ENCODE measurements around the gene ANKMY1. TPM values are rescaled to one million over a fixed set of nuclear protein-coding genes. Genes with fewer than 3 reads are reported as not detected.

Gene ANKMY1
- total RNA-seq, 4 donors from 2014 or later, result 13.3 to 40.8 (median 22.0) TPM

DNA sequence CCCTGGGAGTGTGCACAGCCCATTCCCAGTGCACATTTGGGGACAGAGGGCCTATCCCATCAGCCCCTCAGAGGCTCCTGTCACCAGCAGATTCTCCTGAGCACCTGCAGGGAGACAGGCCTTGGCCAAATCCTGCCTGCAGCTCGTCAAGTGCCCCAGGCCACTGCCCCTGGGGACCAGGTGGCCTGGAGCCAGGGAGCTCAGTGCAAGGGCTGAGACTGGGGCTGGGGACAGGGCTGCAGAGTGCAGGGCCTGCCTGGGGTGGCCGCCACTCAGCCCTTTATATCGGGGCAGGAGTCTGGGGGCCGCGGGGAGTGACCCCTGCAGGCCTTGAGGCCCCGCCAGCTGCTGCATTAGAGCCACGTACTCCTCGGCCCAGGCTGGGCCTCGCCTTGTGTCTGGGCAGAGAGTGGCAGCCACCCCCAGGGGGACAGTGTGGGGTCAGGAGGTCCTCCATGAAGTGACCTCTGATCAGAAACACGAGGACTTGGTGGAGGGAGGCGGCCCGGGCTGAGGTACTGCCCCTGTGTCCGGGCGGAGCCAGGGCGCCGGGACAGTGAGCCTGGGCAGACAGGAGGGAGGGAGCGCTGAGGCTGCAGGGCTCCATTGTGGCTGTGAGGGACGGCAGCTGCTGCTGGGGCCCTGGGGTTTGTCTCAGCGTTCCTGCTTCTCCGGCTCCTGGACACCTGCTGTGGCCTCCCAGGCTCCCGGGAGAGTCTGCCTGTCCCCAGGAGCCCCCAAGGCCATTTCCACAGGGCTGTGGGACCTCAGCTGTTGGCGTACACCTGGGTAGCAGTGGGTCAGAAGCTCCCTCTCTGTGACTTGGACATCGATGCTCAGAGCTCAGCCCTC lies 98.2 kb downstream of the ANKMY1 start:
- H3K36me3 ChIP-seq, result no peaks in the 10 kb centered on the region
- no peak overlapping the region for H3K27ac ChIP-seq
- no peaks in the 10 kb centered on the region for H3K9me3 ChIP-seq
- DNase-seq, result peak; percentile 11 to 13
- intact Hi-C loops (cut with DNase I; ENCODE audit: low total_unique reads), result no loop called here
- no peak for TF ChIP-seq CTCF (IDR thresholded peaks at IDR 0.05)
- H3K4me1 ChIP-seq, result peaks cover 0 to 14% of the 10 kb centered on the region in 2 donors
- no peak overlapping the region for H3K4me3 ChIP-seq
- H3K27me3 ChIP-seq, result no peaks in the 10 kb centered on the region

- H3K27ac ChIP-seq, result no peak overlapping the region
- no peak overlapping the region for H3K4me3 ChIP-seq
- DNase-seq, result no peak
- H3K27me3 ChIP-seq, result no peaks in the 10 kb centered on the region
- TF ChIP-seq POLR2A (IDR thresholded peaks at IDR 0.05) (no peak), CTCF (IDR thresholded peaks at IDR 0.05) (no peak)
- intact Hi-C loops (cut with DNase I; ENCODE audit: low total_unique reads), result no loop called here
- no peaks in the 10 kb centered on the region for H3K36me3 ChIP-seq
- peaks cover 0 to 17% of the 10 kb centered on the region in 2 donors for H3K4me1 ChIP-seq
- no peaks in the 10 kb centered on the region for H3K9me3 ChIP-seq
Observed at GRCh38 chr2:240458900-240459391, 98.8 kb downstream of the ANKMY1 start.

GRCh38 chr2:240458044-240458899 lies 99.5 kb downstream of the ANKMY1 start:
- Histone ChIP-seq H3K27ac (no peak overlapping the region), H3K4me3 (no peak overlapping the region), H3K27me3 (no peaks in the 10 kb centered on the region), H3K9me3 (no peaks in the 10 kb centered on the region), H3K36me3 (no peaks in the 10 kb centered on the region), H3K4me1 (peaks cover 0 to 22% of the 10 kb centered on the region in 2 donors)
- TF ChIP-seq POLR2A (IDR thresholded peaks at IDR 0.05), result no peak
- TF ChIP-seq CTCF (IDR thresholded peaks at IDR 0.05), result no peak
- no peak for DNase-seq
- intact Hi-C loops (cut with DNase I; ENCODE audit: low total_unique reads), result no loop called here

- Histone ChIP-seq H3K4me1 (peaks cover 0 to 22% of the 10 kb centered on the region in 2 donors), H3K27ac (no peak overlapping the region), H3K4me3 (no peak overlapping the region), H3K27me3 (no peaks in the 10 kb centered on the region), H3K36me3 (no peaks in the 10 kb centered on the region), H3K9me3 (no peaks in the 10 kb centered on the region)
- intact Hi-C loops (cut with DNase I; ENCODE audit: low total_unique reads), result no loop called here
- TF ChIP-seq POLR2A (IDR thresholded peaks at IDR 0.05), result no peak
- DNase-seq, result no peak
Observed at GRCh38 chr2:240457223-240458043, 100.4 kb downstream of the ANKMY1 start.
